ENCODE results near the gene EHMT1.

DNA sequence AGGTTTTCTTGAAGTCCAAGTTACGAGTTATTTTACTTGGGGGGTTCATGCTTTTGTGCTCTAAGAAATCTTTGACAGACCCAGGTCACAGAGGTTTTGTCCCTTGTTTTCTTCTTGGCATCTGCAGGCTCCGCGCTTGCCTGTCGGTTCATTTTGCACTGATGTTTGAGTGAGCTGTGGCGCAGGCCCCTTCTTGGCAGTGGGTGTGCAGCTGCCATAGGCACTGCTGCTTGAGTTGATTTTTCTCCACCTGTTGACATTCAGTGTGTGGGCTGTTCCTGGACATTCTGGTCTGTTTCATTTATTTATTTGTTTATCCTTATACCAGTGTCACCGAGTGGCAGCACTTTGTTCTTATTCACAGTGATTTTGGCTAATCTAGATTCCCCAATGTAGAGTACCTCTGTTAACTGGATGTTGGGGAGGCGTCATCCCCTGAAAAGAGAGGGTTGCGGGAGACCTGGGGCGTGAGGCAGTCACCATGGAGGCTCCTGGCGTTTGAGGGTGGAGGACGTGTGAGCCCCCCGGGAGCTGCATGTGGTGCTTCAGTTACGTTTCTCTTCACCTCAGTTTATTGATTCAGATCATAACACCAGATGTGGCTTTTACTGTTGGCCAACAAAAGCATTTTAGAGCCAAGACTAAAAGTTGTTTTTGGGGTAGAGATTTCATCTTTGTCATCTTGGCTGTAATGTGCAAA is 137.4 kb downstream of the EHMT1 start:
- TF ChIP-seq CTCF (IDR thresholded peaks at IDR 0.05; ENCODE audit: insufficient read depth, low read depth, low read length) (no peak), EZH2 (IDR thresholded peaks at IDR 0.05; ENCODE audit: insufficient read depth, low read length) (no peak)

Measured in astrocyte (in vitro differentiated cells and primary cell).